ENCODE results near the gene C1orf167.

DNA sequence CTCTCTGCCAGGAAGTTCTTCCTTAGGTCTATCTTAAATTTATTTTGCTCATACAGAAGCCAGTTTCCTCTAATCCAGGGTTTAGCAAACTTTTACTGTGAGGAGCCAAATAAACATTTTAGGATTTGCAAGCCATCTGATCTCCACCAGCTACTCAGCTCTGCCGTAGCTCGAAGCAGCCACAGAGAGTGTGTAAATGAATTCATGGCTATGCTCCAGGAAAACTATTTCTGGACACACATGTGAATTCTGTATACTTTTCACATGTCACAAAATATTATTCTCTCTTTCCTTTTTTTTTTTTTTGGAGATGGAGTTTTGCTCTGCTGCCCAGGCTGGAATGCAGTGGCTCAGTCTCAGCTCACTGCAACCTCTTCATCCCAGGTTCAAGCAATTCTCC, 39.5 kb upstream of the C1orf167 start:
- TF ChIP-seq POLR2A (IDR thresholded peaks at IDR 0.05; ENCODE audit: control extremely low read depth in 1 of 2, low read depth in 2 of 2, low read length in 2 of 2) = no peak
- TF ChIP-seq, protein P1, sequence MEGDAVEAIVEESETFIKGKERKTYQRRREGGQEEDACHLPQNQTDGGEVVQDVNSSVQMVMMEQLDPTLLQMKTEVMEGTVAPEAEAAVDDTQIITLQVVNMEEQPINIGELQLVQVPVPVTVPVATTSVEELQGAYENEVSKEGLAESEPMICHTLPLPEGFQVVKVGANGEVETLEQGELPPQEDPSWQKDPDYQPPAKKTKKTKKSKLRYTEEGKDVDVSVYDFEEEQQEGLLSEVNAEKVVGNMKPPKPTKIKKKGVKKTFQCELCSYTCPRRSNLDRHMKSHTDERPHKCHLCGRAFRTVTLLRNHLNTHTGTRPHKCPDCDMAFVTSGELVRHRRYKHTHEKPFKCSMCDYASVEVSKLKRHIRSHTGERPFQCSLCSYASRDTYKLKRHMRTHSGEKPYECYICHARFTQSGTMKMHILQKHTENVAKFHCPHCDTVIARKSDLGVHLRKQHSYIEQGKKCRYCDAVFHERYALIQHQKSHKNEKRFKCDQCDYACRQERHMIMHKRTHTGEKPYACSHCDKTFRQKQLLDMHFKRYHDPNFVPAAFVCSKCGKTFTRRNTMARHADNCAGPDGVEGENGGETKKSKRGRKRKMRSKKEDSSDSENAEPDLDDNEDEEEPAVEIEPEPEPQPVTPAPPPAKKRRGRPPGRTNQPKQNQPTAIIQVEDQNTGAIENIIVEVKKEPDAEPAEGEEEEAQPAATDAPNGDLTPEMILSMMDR (IDR thresholded peaks at IDR 0.05; ENCODE audit: control extremely low read depth in 1 of 3, insufficient read depth in 1 of 3, low read depth in 1 of 3, low read length in 3 of 3) = no peak
- TF ChIP-seq, protein P2, sequence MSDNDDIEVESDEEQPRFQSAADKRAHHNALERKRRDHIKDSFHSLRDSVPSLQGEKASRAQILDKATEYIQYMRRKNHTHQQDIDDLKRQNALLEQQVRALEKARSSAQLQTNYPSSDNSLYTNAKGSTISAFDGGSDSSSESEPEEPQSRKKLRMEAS (IDR thresholded peaks at IDR 0.05) = no peak
- no peak for TF ChIP-seq TAF1 (IDR thresholded peaks at IDR 0.05; ENCODE audit: low read depth, low read length)
- TF ChIP-seq, protein P3, sequence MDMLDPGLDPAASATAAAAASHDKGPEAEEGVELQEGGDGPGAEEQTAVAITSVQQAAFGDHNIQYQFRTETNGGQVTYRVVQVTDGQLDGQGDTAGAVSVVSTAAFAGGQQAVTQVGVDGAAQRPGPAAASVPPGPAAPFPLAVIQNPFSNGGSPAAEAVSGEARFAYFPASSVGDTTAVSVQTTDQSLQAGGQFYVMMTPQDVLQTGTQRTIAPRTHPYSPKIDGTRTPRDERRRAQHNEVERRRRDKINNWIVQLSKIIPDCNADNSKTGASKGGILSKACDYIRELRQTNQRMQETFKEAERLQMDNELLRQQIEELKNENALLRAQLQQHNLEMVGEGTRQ (IDR thresholded peaks at IDR 0.05; ENCODE audit: low read length) = no peak
- TF ChIP-seq CEBPB (IDR thresholded peaks at IDR 0.05; ENCODE audit: low read depth, low read length) = no peak
- no peak for TF ChIP-seq CHD2 (IDR thresholded peaks at IDR 0.05; ENCODE audit: low read length)
- TF ChIP-seq ASH2L (IDR thresholded peaks at IDR 0.05; ENCODE audit: low read length) = no peak
- TF ChIP-seq EP300 (IDR thresholded peaks at IDR 0.05; ENCODE audit: borderline replicate concordance in 1 of 2, low read depth in 2 of 2, low read length in 2 of 2) = no peak
- no peak for TF ChIP-seq BRCA1 (IDR thresholded peaks at IDR 0.05; ENCODE audit: low read depth, low read length)
- no peak for TF ChIP-seq EGR1 (IDR thresholded peaks at IDR 0.05; ENCODE audit: borderline replicate concordance, low read depth, low read length)
- TF ChIP-seq EZH2 (IDR thresholded peaks at IDR 0.05; ENCODE audit: low read depth, low read length, severe bottlenecking) = no peak
